HepG2 (cell line): ENCODE data around the gene KRT13. TPM values are rescaled to one million over a fixed set of nuclear protein-coding genes. Genes with fewer than 3 reads are reported as not detected.
A peak's percentile ranks its signal among the peaks of the same experiment; 100 is the strongest.

ENCODE experiments used
- ATM ChIP-seq: fragments of 450-650 bp; IDR thresholded peaks from 2 replicates; pipeline ENCODE4 v1.7.1; 2017; ENCODE audit warnings: mild to moderate bottlenecking, borderline replicate concordance
- CREB1 ChIP-seq, 2 experiments: fragments of 450-650 bp in 1 of 2; IDR thresholded peaks; 2 replicates each; pipeline ENCODE4 v1.6.1; 2016 to 2017; ENCODE audit warnings: control low read depth in 1 of 2, mild to moderate bottlenecking in 1 of 2, missing compliant biosample characterization in 1 of 2, missing genetic modification characterization in 1 of 2
- EED ChIP-seq: sonication (generic); formaldehyde crosslinking; IDR thresholded peaks from 2 replicates; pipeline ENCODE4 v1.5.0; 2020; ENCODE audit warnings: mild to moderate bottlenecking, missing genetic modification reagents
- MTF1 ChIP-seq: sonication (generic); formaldehyde crosslinking; IDR thresholded peaks from 2 replicates; pipeline ENCODE4 v1.5.0; 2020; ENCODE audit warnings: missing genetic modification reagents
- RXRB ChIP-seq: IDR thresholded peaks from 2 replicates; pipeline ENCODE4 v1.6.1; 2016; ENCODE audit warnings: borderline replicate concordance, missing genetic modification reagents, missing compliant biosample characterization
- ZFP37 ChIP-seq: sonication (generic); formaldehyde crosslinking; IDR thresholded peaks from 2 replicates; pipeline ENCODE4 v1.4.0; 2020; ENCODE audit warnings: missing genetic modification reagents, borderline replicate concordance
- ZNF605 ChIP-seq: sonication (generic); formaldehyde crosslinking; IDR thresholded peaks from 2 replicates; pipeline ENCODE4 v1.8.0; 2022; ENCODE audit warnings: mild to moderate bottlenecking, missing genetic modification reagents
- polyA plus RNA-seq, 8 experiments: library from polyadenylated mRNA; depleted of rRNA in 3 of 8; stranded (reverse) in 7 of 8; unstranded in 1 of 8; fragments of >200 nt; fragmentation: Illumina TruSeq in 4 of 8; extraction: Trizol in 4 of 8; gene quantifications; 2 replicates each; pipeline versions ENCODE4 v1.2.1 to v1.2.3, GENCODE V29; 2011 to 2016; ENCODE audit warnings: low read depth in 4 of 8, missing spikeins in 1 of 8, mixed read lengths in 1 of 8; ENCODE audit not compliant: insufficient read depth in 1 of 8
- total RNA-seq, 5 experiments: library from RNA; depleted of rRNA; stranded (reverse); fragments of >200 nt; fragmentation: Illumina TruSeq; extraction: Trizol; gene quantifications; 2 replicates each; pipeline ENCODE4 v1.2.3, GENCODE V29; 2016; ENCODE audit warnings: low read depth in 1 of 5
- TF ChIP-seq, protein P1 (sequence below): sonication (generic); formaldehyde crosslinking; IDR thresholded peaks from 2 replicates; pipeline ENCODE4 v1.4.0; 2020; ENCODE audit warnings: missing genetic modification reagents
- TF ChIP-seq, protein P2 (sequence below), 2 experiments: sonication (generic) in 1 of 2; formaldehyde crosslinking in 1 of 2; IDR thresholded peaks; 2 replicates each; pipeline versions ENCODE4 v1.4.0 to v1.6.1; 2018 to 2020; ENCODE audit warnings: missing genetic modification reagents in 2 of 2, borderline replicate concordance in 1 of 2, low read depth in 1 of 2, mild to moderate bottlenecking in 1 of 2, missing biosample characterization in 1 of 2
- TF ChIP-seq, protein P3 (sequence below): sonication (generic); formaldehyde crosslinking; IDR thresholded peaks from 2 replicates; pipeline ENCODE4 v1.4.0; 2020; ENCODE audit warnings: missing genetic modification reagents

The KRT13 gene
- total and polyA plus RNA-seq, 2 of the 13 experiments (the other 11 are each of a cell fraction or from before 2014, with no cell fraction given): not detected

DNA sequence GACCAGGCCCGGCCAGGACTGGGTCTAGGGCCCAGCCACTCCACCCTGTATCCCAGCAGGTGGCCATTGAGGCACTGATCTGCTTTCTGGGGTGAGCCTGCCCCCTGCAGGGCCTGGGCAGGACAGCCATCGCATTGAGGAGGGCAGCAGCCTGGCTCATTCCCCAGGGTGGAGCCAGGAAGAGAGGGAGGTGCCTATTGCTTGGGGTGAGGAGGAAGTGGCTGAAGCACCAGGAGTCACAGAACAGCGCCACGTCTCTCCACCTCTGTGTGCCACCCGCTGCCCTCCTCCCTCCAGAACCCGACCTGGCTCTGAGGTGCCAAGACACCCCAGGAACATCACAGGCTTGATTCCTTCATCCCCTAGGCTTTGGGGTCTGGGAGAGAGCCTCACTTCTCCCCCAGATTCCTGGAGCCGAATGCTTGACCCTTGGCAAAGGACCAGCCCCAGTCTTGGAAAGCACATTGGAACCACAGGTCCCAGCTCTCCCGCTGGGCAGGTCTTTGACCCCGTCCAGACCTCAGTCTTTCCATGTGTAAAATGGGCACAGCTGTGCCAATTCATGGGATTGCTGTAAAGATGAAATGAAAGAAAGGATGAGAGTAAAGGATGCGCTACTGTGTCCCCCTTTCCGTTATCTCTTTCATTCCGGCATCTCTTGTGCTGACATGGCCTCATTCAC lies 8.5 kb downstream of the KRT13 start (continued):
- TF ChIP-seq, protein P1, sequence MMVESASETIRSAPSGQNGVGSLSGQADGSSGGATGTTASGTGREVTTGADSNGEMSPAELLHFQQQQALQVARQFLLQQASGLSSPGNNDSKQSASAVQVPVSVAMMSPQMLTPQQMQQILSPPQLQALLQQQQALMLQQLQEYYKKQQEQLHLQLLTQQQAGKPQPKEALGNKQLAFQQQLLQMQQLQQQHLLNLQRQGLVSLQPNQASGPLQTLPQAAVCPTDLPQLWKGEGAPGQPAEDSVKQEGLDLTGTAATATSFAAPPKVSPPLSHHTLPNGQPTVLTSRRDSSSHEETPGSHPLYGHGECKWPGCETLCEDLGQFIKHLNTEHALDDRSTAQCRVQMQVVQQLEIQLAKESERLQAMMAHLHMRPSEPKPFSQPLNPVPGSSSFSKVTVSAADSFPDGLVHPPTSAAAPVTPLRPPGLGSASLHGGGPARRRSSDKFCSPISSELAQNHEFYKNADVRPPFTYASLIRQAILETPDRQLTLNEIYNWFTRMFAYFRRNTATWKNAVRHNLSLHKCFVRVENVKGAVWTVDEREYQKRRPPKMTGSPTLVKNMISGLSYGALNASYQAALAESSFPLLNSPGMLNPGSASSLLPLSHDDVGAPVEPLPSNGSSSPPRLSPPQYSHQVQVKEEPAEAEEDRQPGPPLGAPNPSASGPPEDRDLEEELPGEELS (CRISPR knock-in tag): peak; percentile 33; the same call in 1 of the 2 replicates
- no peak for TF ChIP-seq CREB1 (IDR thresholded peaks at IDR 0.05)
- no peak for TF ChIP-seq CREB1 (CRISPR knock-in tag; IDR thresholded peaks at IDR 0.05)
- TF ChIP-seq RXRB (CRISPR knock-in tag): 0 out of 2 replicates have a peak, but pooled peaks have one; percentile 19
- no peak for TF ChIP-seq ZNF605 (CRISPR knock-in tag)
- no peak for TF ChIP-seq ZFP37 (CRISPR knock-in tag)
- TF ChIP-seq, protein P2, sequence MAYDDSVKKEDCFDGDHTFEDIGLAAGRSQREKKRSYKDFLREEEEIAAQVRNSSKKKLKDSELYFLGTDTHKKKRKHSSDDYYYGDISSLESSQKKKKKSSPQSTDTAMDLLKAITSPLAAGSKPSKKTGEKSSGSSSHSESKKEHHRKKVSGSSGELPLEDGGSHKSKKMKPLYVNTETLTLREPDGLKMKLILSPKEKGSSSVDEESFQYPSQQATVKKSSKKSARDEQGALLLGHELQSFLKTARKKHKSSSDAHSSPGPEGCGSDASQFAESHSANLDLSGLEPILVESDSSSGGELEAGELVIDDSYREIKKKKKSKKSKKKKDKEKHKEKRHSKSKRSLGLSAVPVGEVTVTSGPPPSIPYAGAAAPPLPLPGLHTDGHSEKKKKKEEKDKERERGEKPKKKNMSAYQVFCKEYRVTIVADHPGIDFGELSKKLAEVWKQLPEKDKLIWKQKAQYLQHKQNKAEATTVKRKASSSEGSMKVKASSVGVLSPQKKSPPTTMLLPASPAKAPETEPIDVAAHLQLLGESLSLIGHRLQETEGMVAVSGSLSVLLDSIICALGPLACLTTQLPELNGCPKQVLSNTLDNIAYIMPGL (CRISPR knock-in tag; IDR thresholded peaks at IDR 0.05; ENCODE audit: borderline replicate concordance in 1 of 2, low read depth in 1 of 2): peak in 1 of 2 experiments; percentile 50; a peak in 1 of 4 replicates
- TF ChIP-seq MTF1 (CRISPR knock-in tag): no peak
- TF ChIP-seq, protein P3, sequence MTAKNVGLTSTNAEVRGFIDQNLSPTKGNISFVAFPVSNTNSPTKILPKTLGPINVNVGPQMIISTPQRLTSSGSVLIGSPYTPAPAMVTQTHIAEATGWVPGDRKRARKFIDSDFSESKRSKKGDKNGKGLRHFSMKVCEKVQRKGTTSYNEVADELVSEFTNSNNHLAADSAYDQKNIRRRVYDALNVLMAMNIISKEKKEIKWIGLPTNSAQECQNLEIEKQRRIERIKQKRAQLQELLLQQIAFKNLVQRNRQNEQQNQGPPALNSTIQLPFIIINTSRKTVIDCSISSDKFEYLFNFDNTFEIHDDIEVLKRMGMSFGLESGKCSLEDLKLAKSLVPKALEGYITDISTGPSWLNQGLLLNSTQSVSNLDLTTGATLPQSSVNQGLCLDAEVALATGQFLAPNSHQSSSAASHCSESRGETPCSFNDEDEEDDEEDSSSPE (CRISPR knock-in tag): no peak
- TF ChIP-seq EED (CRISPR knock-in tag): no peak
- no peak for TF ChIP-seq ATM
